Measurements from ENCODE around the gene IL32. TPM values are rescaled to one million over a fixed set of nuclear protein-coding genes. Genes with fewer than 3 reads are reported as not detected.
"Not testable (repeated sequence)": the region's sequence is repeated elsewhere in the genome, so short reads cannot be mapped to it uniquely, and the experiment has no call there.

Gene IL32
- total RNA-seq, 1 donor = 25.0 TPM

GRCh38 chr16:3054965-3055733, 10.3 kb upstream of the IL32 start:
- no peak overlapping the region for H3K4me3 ChIP-seq (ENCODE audit: low read depth, low read length)
- no peak for TF ChIP-seq CTCF (IDR thresholded peaks at IDR 0.05; ENCODE audit: insufficient read depth, low read depth, low read length)
- DNase-seq (ENCODE audit: low read depth) = no peak

GRCh38 chr16:3055734-3056115, 9.7 kb upstream of the IL32 start:
- H3K4me3 ChIP-seq (ENCODE audit: low read depth, low read length); DNase-seq (ENCODE audit: low read depth): not testable (repeated sequence)

GRCh38 chr16:3056336-3057180, 8.9 kb upstream of the IL32 start:
- no peak for DNase-seq (ENCODE audit: low read depth)
- no peak overlapping the region for H3K4me3 ChIP-seq (ENCODE audit: low read depth, low read length)

GRCh38 chr16:3057181-3058138, 8.0 kb upstream of the IL32 start:
- DNase-seq (ENCODE audit: low read depth) = no peak
- TF ChIP-seq CTCF (IDR thresholded peaks at IDR 0.05; ENCODE audit: insufficient read depth, low read depth, low read length) = no peak
- no peak overlapping the region for H3K4me3 ChIP-seq (ENCODE audit: low read depth, low read length)

More at GRCh38 chr16:3056336-3057180, 8.9 kb upstream of the IL32 start:
- no peak for TF ChIP-seq CTCF (IDR thresholded peaks at IDR 0.05; ENCODE audit: insufficient read depth, low read depth, low read length)

- no peak for TF ChIP-seq CTCF (IDR thresholded peaks at IDR 0.05; ENCODE audit: insufficient read depth, low read depth, low read length)
- peak; percentile 20 for DNase-seq (ENCODE audit: low read depth)
Measured at GRCh38 chr16:3058139-3059030, 7.1 kb upstream of the IL32 start.

GRCh38 chr16:3059041-3059722, 6.3 kb upstream of the IL32 start:
- peak; percentile 53 for TF ChIP-seq CTCF (IDR thresholded peaks at IDR 0.05; ENCODE audit: insufficient read depth, low read depth, low read length)

More at GRCh38 chr16:3058139-3059030, 7.1 kb upstream of the IL32 start:
- H3K4me3 ChIP-seq (ENCODE audit: low read depth, low read length) = peak overlapping the region; percentile 81

More at GRCh38 chr16:3059041-3059722, 6.3 kb upstream of the IL32 start:
- DNase-seq (ENCODE audit: low read depth) = peak; percentile 89
- peak overlapping the region; percentile 81 for H3K4me3 ChIP-seq (ENCODE audit: low read depth, low read length)

All from fibroblast of villous mesenchyme (primary cell).